Measurements from ENCODE around the gene PTCD3. TPM values are rescaled to one million over a fixed set of nuclear protein-coding genes. Genes with fewer than 3 reads are reported as not detected.

PTCD3 gene
- total and polyA plus RNA-seq, 9 donors, result 32.5 to 98.5 (median 79.4) TPM

GRCh38 chr2:86135653-86136052 lies 29.6 kb downstream of the PTCD3 start:
- no peaks in the 10 kb centered on the region for H3K36me3 ChIP-seq
- intact Hi-C loops (cut with DNase I), result no loop called here

GRCh38 chr2:86136141-86136540 lies 30.1 kb downstream of the PTCD3 start:
- TF ChIP-seq POLR2A (IDR thresholded peaks at IDR 0.05) (no peak), EP300 (IDR thresholded peaks at IDR 0.05) (no peak)
- TF ChIP-seq, protein P1, sequence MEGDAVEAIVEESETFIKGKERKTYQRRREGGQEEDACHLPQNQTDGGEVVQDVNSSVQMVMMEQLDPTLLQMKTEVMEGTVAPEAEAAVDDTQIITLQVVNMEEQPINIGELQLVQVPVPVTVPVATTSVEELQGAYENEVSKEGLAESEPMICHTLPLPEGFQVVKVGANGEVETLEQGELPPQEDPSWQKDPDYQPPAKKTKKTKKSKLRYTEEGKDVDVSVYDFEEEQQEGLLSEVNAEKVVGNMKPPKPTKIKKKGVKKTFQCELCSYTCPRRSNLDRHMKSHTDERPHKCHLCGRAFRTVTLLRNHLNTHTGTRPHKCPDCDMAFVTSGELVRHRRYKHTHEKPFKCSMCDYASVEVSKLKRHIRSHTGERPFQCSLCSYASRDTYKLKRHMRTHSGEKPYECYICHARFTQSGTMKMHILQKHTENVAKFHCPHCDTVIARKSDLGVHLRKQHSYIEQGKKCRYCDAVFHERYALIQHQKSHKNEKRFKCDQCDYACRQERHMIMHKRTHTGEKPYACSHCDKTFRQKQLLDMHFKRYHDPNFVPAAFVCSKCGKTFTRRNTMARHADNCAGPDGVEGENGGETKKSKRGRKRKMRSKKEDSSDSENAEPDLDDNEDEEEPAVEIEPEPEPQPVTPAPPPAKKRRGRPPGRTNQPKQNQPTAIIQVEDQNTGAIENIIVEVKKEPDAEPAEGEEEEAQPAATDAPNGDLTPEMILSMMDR (IDR thresholded peaks at IDR 0.05), result no peak
- intact Hi-C loops (cut with DNase I), result no loop called here
- 81 to 85% (median 82%) methylated on average over 2 of the region's 2 CpGs for WGBS, 3 donors
- DNase-seq, result no peak
- no peak overlapping the region for H3K27ac ChIP-seq
- H3K4me1 ChIP-seq (ENCODE audit: insufficient read depth), result no peaks in the 10 kb centered on the region
- no peaks in the 10 kb centered on the region for H3K36me3 ChIP-seq
- no peaks in the 10 kb centered on the region for H3K9me3 ChIP-seq
- H3K4me3 ChIP-seq, result no peak overlapping the region
- no peaks in the 10 kb centered on the region for H3K27me3 ChIP-seq

More at GRCh38 chr2:86135653-86136052, 29.6 kb downstream of the PTCD3 start:
- Histone ChIP-seq H3K4me1 (ENCODE audit: insufficient read depth) (no peaks in the 10 kb centered on the region), H3K4me3 (no peak overlapping the region), H3K9me3 (no peaks in the 10 kb centered on the region), H3K27ac (no peak overlapping the region), H3K27me3 (no peaks in the 10 kb centered on the region)
- TF ChIP-seq, protein P1 (IDR thresholded peaks at IDR 0.05), result no peak
- TF ChIP-seq POLR2A (IDR thresholded peaks at IDR 0.05) (no peak), EP300 (IDR thresholded peaks at IDR 0.05) (no peak)
- 83 to 93% (median 85%) methylated on average over 5 of the region's 5 CpGs for WGBS, 3 donors
- no peak for DNase-seq

DNA sequence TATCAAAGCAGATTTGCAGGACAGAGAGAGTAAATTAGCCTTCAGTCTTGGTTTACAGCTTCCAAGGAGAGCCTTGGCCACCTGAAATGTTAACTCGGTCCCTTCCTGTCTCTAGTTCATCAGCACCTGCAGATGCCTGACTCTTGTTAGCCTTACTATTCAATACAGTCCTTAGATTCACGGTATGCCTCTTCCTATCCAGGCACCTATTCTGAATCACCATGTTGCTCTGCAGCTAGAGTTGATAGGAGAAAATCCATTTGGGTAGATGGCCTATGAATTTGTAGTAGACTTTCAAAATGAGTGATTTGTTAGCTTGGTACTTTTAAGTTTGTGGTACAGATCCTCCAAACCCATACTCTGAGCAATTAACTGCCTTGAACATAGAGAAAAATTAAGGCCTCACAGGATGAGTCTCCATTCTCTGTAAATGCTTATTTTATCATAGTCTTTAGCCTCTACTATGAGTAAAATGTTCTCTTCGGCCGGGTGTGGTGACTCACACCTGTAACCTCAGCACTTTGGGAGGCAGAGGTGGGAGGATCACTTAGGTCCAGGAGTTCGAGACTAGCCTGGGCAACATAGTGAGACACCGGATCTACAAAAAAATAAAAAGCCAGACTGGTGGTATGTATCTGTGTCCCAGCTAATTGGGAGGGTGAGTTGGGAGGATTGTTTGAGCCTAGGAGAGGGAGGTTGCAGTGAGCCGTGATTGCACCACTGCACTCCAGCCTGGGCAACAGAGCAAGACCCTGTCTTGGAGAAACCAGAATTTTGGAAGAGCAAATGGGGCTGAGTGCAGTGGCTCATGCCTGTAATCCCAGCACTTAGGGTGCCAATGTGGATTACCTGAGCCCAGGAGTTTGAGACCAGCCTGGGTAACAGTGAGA lies 32.9 kb downstream of the PTCD3 start:
- Histone ChIP-seq H3K27ac (no peak overlapping the region), H3K4me3 (no peak overlapping the region), H3K9me3 (no peaks in the 10 kb centered on the region), H3K4me1 (ENCODE audit: insufficient read depth) (no peaks in the 10 kb centered on the region), H3K36me3 (no peaks in the 10 kb centered on the region), H3K27me3 (no peaks in the 10 kb centered on the region)
- intact Hi-C loops (cut with DNase I), result no loop called here
- no peak for DNase-seq
- WGBS, 3 donors, result 93 to 94% (median 93%) methylated on average over 7 of the region's 7 CpGs
- no peak for TF ChIP-seq POLR2A (IDR thresholded peaks at IDR 0.05)
- no peak for TF ChIP-seq EP300 (IDR thresholded peaks at IDR 0.05)
- TF ChIP-seq, protein P1 (IDR thresholded peaks at IDR 0.05), result no peak

GRCh38 chr2:86139981-86140380 lies 33.9 kb downstream of the PTCD3 start:
- intact Hi-C loops (cut with DNase I), result no loop called here
- WGBS, 3 donors, result 89 to 93% (median 90%) methylated on average over 4 of the region's 4 CpGs

More at GRCh38 chr2:86139981-86140380, 33.9 kb downstream of the PTCD3 start:
- DNase-seq, result no peak
- Histone ChIP-seq H3K9me3 (no peaks in the 10 kb centered on the region), H3K27me3 (no peaks in the 10 kb centered on the region), H3K27ac (no peak overlapping the region), H3K4me3 (no peak overlapping the region), H3K4me1 (ENCODE audit: insufficient read depth) (no peaks in the 10 kb centered on the region), H3K36me3 (no peaks in the 10 kb centered on the region)
- TF ChIP-seq POLR2A (IDR thresholded peaks at IDR 0.05), result no peak
- TF ChIP-seq, protein P1 (IDR thresholded peaks at IDR 0.05), result no peak
- TF ChIP-seq EP300 (IDR thresholded peaks at IDR 0.05), result no peak

All from ovary (tissue), 9 donors.